GM18868 (cell line): Measurements from ENCODE around the gene MIGA1.

Experiments used
- ATAC-seq: cut with Tn5 transposase; IDR thresholded peaks from one replicate; pipeline ENCODE4 v1.9.1; 2021; ENCODE audit warnings: mild to moderate bottlenecking, moderate library complexity; ENCODE audit not compliant: unreplicated experiment

MIGA1 gene

DNA sequence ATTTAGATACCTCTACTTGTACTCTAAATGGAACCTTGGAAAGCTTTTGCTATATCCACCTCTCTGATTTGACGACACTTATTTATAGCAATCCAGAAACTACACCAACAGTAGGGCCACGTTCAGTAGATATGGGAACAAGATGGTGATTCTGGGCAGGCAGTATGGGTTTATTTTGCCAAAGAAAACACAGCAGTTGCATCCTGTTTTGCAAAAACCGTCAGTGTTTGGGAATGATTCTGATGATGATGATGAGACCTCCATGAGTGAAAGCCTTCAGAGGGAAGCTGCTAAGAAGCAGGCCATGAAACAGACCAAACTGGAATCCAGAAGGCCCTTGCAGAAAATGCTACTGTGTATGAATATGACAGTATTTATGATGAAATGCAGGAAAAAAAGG, 67.5 kb downstream of the MIGA1 start:
- ATAC-seq, result no peak

DNA sequence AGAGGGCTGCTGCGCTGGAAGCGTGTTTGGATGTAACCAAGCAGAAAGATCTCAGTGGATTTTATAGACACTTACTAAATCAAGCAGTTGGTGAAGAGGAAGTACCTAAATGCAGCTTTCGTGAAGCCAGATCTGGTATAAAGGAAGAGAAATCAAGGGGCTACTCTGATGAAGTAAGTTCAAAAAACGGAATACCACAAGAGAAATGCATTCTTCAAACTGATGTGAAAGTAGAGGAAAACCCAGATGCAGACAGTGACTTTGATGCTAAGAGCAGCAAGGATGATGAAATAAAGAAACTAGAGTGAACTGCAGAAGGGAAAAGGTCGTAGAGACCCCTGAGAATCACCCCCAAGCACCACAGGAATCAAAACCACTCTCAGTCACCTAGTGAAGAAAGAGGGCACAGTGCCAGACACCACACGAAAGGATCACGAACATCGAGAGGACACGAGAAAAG, 68.2 kb downstream of the MIGA1 start:
- peak; percentile 71 for ATAC-seq

DNA sequence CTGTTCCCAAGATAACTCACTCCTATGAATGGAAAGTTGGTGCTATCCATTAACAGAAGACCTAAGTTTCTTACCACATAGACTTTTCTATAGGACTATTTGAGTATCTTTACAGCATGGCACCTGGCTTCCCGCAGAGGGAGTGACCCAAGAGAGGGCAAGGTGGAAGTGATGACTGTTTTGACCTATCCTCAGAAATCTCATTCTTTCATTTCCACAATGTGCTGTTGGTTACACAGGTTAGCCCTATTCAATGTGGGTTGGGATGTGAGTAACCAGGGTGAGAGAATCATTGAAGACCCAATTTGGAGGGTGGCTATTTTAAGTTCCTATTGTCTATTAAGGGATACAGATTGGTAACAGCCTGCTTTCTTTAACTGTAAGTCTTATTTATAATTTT, 70.6 kb downstream of the MIGA1 start:
- ATAC-seq, result no peak

DNA sequence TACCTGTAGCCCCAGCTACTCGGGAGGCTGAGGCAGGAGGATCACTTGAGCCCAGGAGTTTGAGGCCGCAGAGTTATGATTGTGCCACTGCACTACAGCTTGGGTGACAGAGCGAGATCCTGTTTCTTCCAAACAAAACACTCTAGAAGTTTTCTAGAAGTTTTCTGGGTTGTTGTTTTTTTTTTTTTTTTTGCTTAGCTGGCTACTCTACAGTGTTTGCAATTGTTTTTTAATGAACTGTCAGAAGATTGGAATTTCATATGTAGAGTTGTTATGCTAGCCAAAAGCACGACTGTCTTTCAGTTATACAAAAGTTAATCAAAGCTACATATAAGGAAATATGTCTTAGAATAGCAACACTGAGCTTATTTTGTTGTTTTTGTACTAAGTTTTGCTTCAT, 78.1 kb downstream of the MIGA1 start:
- ATAC-seq, result no peak

DNA sequence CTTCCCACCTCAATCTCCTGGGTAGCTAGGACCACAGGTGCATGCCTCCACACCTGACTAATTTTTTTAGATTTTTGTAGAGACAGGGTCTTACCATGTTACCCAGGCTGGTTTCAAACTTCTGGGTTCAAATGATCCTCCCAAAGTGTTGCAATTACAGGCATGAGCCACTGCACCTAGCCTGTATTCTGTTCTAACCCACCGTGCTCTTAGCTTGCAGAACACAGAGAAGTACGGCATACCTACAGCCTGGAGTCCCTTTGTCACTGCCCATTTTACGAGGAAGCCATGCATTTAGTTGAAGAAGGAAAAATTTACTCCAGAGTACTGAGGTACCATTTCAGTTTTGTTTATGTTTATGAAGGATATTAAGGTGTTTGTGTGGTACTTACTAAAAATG, 79.3 kb downstream of the MIGA1 start:
- no peak for ATAC-seq

DNA sequence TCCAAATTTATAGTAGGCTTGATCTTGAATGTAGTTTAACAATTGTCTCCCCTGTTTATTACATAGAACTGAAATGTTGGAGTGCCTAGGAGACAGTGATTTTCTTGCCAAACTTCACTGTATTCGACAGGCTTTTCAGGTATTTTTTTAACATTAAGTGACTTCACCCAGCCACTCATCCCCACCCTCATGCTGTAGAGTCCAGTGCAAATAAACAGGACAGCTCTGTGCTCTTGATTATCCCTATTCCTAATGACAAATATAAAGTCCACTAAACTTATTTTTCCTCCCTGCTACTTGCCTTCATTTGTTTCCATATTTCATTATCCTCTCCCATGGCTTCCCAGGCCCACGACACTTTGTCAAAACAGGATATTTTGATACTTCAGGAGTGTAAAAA, 79.8 kb downstream of the MIGA1 start:
- ATAC-seq, result no peak

DNA sequence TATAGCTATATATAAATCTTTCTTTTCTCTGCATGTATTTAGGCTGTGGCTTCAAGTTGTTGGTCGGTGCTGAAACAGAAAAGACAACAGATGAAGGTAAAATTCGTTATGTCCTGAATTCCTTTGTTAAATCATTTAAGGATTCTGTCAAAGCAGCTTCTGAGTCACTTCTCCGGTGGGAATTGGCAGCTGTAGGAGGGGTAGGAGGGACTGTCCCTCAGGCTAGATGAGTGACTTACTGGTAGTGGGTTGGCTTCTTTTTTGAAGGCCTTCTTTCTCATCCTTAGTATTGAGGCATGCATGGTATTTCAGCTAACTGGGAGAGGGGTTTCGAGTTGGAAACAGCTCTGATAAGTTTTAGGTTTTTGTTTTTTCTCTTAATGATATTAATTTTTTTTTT, 86.8 kb downstream of the MIGA1 start:
- ATAC-seq, result no peak

DNA sequence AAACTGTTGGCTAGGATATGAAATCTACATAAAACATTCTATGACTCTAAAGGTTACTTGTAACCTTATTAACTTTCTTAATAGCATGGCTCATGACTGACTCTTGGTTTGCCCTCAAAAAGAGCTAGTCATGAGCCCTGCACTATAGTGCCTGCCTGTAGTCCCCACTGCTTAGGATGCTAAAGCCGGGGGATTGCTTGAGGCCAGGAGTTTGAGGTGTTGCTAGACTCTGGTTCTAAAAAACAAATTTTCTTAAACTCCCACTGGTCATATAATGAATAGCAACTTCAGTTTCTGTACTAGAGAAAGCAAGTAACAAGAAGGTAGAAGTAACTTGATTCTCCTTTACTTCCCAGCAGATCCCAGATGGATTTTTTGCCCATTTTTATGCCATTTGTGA, 93.2 kb downstream of the MIGA1 start:
- ATAC-seq, result no peak

DNA sequence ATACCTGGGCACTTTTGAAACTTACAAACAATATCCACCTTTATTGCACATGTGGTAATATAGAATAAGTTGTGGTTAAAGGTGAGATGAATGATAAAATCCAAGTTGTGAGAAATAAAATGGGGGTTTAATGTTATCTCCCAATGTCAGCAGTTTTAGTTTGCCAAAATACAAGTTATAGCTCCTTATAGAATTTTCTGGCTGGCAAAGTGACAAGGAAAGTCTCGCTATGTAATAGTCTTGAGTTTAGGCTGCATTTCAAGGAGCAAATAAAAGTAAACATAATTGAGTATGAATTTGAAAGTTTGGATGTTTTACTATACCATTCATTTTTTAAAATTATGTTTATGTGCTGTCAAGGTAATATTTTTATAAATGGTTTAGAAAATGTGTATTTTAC, 94.0 kb downstream of the MIGA1 start:
- ATAC-seq, result no peak

DNA sequence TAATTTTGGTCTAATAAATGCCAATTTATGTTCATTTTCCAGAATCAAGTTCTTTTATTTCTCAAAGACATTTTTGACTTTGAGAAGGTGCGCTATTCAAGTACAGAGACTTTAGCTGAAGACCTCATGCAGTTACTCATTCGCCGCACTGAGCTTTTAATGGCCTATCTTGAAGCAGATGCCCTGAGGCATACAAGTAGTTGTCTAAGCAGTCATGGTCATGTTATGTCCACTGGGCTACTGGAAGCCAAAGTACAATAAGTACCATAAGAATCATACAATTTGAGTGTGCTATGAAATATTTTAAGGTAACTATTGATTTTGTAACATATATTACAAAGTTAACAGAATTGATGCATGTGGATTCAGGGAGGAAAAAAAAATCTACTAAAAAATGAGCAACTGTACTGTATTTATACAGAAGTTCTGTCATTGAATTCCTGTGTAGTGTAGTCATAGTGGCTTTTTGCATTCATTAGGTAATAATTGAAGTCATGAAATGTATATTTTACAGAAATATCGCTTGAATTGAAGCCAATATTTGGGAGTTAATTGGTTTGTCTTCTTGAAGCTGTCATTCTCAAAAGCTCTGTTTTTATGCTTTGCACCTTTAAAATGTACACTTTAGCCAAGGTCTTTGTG, 95.5 kb downstream of the MIGA1 start:
- no peak for ATAC-seq

DNA sequence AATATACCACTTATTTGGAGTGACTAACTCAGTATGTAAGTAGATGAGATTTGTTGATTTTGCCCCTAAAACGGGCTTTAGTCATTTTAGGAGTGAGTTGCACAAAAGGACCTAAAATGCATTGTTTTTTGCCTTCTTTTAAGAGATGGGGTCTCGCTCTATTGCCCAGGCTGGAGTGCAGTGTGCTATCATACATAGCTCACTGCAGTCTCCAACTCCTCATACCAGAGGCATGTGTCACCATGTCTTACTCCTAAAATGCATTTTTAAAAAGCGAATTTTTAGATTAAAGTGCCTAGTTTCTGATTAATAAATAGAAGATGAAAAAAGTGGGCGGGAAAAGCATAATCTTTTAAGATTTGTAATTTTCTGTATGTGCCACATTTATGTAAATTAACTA, 97.4 kb downstream of the MIGA1 start:
- no peak for ATAC-seq

DNA sequence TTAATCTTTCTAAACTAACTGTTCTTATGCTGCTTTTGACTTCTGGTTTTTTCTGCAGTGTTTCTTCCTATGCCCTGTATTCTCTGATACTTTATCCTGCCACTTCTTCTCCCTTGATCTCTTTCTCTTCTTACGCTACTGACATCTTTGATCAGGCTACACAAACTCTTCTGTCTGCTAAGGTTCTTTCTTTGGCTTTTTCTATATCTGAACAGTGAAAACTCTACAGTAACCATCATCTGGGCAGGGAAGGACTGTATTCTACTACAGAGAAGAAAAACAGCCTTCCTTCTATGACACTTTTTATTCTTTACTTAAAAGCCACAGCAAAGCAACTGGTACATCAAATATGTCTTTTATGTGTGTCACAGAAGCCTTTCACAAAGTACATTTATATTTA, 101.6 kb downstream of the MIGA1 start:
- no peak for ATAC-seq

DNA sequence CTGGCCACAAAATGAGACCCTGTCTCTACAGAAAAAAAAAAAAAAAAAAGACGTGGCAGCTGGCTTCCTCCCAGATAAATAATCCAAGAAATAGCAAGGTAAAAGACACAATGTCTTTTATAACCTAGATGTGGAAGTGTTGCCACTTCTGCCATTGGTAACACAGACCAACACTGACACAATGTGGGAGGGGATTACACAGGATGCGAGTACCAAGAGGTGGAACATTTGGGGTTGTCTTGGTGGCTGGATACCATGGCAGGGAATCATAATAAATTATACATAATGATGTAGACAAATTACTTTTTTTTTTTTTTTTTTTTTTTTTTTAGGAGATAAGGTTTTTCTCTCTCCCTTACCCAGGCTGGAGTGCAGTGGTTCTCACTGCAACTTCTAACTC, 103.0 kb downstream of the MIGA1 start:
- ATAC-seq, result no peak

DNA sequence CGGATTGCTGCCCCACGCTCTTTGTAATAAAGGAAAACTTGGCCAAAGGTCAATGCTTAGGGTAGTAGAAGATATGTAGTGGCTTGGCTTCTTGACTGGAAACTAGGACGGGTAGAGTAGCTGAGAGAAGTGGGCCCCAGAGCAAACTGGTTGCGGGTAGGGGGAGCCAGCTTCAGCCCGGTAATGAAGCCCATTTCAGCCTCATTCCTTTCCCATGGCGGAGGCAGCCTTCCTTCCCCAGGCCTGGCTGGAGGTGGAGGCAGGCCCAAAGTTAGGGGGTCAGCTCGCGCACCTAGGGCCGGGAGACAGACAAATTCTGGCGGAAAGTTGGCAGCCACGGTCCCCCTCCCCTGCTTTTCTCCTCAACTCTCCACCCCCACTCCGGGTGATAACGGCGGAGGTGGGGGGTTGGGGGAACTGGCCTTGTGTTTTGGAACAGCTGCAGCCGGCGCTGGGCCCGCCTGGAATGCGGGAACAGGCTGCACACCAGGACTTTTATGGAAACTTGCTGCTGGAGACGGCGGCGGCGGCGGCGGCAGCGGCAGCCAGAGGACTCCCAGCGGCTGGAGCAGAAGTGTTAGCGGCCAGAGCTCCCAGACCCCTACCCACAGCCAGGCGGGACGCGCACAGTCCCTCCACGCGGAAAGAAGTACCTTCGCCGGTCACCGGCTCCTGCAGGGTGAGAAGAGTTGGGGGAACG, 108.8 kb downstream of the MIGA1 start, which contains the start of gene NEXN:
NEXN (plus strand) TSS at position 544 of the 700 bp plus-strand sequence. CDS start 27,483 bp downstream, outside the sequence.
- peak; percentile 24 for ATAC-seq

DNA sequence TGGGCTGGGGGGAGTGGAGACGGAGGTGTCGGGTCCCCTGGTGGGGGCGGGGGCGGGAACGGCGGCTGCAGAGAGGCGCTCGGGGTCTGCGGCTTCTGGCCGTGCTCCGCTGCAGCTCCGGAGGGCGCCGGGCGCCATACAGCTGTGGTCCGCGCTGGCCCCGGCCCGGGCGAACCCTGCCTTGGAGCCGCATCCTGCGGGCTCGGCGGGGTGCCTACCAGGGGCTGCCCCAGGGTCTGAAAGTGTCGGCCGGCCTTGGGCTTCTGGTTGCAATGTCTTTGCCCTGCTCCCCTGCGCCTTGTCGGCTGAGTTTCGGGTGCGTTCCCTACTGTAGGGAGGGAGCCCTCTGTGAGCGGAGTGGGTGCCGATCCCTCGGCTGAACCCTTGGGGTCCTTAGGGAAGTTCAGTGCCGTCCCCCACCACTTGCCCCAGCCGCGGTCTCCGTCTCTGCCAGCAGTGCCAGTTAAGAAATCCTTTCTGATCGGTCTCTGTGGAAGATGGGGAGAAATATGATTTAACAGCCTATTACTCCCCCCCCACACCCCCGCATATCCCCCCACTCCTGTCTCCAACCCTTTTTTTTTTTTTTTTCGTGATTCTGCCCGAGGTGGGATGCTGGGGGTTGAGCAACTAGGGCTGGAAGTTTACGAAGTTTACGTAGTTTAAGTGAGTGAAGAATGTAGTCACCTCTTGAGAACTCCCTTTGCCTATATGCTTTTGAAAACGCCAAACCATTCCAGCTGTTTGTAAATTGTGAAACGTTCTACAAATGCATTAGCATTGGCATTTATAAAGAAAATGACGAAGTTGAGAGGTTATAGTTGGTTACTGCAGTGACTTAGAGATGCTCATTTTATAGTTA, 109.6 kb downstream of the MIGA1 start:
- peak; percentile 66 for ATAC-seq

DNA sequence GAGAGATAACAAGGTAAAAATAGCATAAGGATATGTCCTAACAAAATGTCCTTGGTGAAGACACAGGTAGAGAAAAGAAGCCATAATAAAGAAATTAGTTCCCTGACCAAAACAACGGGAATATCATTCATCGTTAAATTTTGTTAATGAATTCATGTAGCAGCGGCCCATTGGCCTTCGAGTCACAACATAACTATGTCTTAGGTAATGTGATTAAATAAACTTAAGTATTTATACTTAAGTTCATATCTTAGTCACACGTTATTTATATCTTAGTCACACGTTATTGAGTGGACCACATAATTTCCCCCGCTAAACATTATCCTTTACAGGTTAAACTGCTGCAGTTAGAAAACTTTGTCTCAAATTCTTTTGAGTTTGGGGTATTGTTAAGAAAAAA, 110.2 kb downstream of the MIGA1 start:
- ATAC-seq, result peak; percentile 40

DNA sequence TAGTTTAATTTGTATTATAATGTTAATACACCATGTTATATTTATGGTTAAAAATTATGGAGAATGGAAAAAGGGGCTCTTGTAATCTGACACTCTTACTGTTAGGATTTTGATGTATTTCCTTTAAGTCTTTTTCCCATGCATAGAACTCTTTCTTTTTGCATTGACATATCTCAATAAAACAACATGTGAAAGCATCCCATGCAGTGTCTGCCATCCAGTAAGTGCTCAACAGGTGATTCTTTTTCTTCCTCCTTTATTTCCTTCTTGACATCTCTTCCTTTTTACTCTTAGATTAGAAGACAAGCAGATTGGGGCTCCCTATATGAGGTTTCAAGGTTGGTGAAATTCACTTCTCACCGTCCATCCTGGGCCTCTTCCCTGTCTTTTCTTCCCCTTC, 111.8 kb downstream of the MIGA1 start:
- ATAC-seq, result no peak

DNA sequence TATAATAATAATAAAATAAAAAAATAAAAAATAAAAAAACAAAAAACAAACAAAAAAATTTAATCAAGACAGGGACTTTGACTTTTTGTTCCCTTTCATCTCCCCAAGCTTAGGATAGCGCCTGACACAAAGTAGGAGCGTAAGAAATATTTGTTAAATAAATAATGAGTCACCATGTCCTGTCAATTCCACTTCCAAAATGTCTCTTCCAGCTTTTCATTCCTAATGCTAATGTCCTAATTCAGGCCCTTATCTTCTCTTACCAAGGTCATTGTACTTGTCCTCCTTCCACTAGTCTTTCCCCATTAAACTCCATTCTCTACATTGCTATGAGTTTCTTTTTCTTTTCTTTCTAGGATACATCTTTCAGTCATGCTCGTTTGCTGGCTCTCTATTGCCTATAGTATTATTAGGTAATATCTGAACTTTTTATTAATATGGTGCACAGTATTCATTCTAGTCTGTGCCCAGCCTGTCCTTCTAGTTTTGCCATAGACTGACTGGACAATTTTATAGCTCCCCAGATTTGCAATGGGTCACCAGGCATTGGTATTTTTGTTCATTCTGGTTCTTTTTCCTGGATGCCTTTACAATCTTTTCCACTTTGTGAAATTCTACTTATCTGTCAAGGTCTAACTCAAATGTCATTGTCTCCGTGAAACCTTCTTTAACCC, 120.3 kb downstream of the MIGA1 start:
- ATAC-seq, result no peak

DNA sequence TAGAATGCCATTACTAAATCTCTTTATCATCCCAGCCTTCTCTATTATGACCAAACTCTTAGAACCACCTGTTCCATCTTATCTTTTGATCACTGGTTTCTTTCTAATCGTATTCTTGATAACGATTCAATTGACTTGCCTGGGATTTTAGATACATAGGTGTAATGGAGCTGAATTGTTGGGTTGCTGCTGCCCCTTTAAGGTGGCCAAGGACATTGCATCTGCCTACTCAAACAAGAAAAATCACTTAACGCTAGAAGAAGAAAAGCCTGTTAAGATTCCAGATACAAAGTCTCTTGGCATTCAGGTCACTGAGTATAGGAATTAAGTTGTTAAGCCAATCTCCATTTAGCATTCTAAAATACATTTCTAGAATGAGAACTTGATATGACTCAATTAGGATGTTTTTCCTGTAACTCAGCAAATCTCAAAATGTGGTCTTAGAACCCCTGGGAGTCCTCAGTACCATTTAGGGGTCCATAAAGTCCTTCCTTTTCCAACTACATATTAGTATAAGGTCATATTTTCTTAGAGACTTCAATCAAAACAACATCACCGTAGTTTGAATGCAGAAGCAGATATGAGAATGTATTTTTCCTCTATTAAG, 121.3 kb downstream of the MIGA1 start:
- ATAC-seq, result peak; percentile 78

DNA sequence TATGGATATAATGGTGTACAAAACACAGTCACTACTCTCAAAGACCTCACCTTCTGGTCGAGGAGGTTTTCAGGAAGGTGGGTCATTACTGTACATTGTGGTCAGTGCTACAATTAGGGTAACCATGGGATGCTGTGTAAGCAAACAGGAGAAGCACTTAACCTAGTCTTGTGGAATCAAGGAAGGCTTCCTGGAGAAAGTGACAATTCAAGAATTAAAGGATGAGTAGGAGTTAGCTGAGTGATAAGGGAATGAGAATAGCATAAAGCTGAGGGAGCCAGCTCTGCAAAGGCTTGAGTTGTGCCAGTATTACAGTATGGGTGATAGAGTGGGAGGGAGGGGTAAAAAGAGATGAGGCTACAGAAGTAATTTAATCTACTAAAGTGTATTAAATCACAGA, 126.2 kb downstream of the MIGA1 start:
- no peak for ATAC-seq
